Erythroblast (primary cell): Measurements from ENCODE around the gene SEC11A.

ENCODE experiments used
- DNase-seq, 2 experiments: peaks; one replicate each; lab custom pipeline; 2025; lab: John Stamatoyannopoulos, UW
- GATA1 ChIP-seq: IDR thresholded peaks from 2 replicates; pipeline ENCODE4 v1.6.1; 2011; ENCODE audit warnings: low read depth, mild to moderate bottlenecking, control low read depth, low read length, moderate library complexity
- POLR2A ChIP-seq: IDR thresholded peaks from 2 replicates; pipeline ENCODE4 v1.6.1; 2011; ENCODE audit warnings: mild to moderate bottlenecking, low read length

SEC11A gene

GRCh38 chr15:84685304-84685703 is 30.6 kb downstream of the SEC11A start:
- DNase-seq: peak; percentile 19 to 65
- TF ChIP-seq POLR2A (no peak), GATA1 (no peak)

GRCh38 chr15:84684092-84684491 is 31.8 kb downstream of the SEC11A start:
- TF ChIP-seq POLR2A: no peak
- no peak for TF ChIP-seq GATA1
- no peak for DNase-seq

- TF ChIP-seq GATA1: no peak
- no peak for TF ChIP-seq POLR2A
- DNase-seq: no peak
These were observed 34.1 kb downstream of the SEC11A start for GRCh38 chr15:84681831-84682230.

- TF ChIP-seq POLR2A (no peak), GATA1 (no peak)
- DNase-seq: no peak
These were observed 44.7 kb downstream of the SEC11A start for GRCh38 chr15:84671211-84671610.

- TF ChIP-seq GATA1: no peak
- TF ChIP-seq POLR2A: no peak
- no peak for DNase-seq
These were observed 46.2 kb downstream of the SEC11A start for GRCh38 chr15:84669726-84670125.

DNA sequence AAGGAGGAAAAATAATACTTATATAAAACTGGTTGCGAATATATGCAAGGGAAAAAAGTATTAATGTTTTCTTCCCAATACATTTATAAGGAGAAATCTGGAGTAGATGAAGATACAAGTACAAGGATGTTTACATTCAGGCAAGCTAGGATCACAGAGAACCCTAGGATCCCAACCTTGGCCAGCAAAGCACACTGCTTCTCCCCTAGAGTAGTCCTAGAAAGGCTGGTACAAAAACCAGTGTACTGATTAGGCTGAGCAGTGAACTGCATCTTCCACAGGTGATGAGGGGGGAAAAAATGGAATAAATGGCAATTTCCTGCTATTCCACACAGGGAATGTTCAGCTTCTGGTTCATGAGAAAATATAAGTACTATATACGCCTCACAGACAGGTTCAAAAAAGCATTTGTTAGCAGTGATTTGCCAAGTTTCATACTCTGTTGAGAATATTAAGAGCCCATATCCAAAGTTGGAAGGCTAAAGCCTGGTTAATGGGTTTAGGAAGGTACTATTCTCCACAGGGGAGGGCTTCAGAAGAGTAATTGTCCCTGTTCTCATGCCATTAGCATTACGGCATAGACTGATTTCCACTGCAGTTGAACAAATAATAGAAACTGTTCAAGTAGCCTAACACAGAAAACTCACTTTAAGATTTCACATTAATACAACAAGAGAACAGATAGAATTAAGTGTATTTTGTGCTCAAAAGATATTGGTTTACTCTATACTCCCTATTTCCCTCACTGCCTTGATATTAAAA is 47.5 kb downstream of the SEC11A start:
- DNase-seq: no peak
- TF ChIP-seq POLR2A (no peak), GATA1 (no peak)

- no peak for DNase-seq
- TF ChIP-seq POLR2A (no peak), GATA1 (no peak)
These were observed 49.6 kb downstream of the SEC11A start for GRCh38 chr15:84666373-84666772.

- no peak for TF ChIP-seq POLR2A
- no peak for TF ChIP-seq GATA1
- no peak for DNase-seq
These were observed 54.9 kb downstream of the SEC11A start for GRCh38 chr15:84661001-84661400.

DNA sequence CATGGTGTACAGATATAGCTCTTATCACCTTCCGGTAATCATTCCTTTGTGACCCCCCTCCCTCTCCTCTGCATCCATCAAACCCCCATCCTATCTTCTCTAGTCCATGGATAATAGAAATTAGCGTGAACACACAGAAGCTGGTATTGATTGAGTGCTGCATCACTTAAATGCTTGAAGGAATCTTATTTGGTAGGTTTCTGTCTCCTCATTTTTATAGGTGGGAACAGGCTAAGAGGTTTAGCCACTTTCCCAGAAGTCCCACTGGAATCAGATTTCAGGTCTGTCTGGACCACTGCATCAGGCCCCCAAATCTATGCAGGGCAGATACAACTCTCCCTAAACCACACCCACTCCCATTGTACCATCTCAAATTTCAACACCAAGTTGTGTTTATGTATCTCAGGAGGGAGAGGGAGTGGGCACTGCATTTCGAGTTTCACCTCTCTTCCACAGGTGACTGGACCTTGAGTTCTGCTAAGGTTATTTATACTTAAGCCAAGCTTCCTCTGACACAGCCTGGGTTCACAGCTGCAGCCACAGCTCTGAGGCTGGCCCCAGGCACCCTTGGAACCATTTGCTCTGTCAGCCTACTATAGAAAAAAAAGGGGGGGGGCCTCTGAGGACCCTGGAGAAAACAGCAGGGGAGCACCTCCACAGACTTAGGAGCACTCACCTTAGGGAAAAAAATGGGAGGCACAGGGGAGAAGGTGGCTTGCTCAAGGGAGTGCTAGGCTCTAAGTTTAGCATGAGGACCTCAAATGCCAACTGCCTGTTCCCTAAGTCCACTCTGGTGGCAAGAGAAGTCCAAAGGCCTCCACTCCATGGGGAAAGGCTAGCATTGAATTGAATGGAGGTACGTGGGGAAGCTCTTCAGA is 55.8 kb downstream of the SEC11A start:
- TF ChIP-seq POLR2A (no peak), GATA1 (no peak)
- no peak for DNase-seq

GRCh38 chr15:84658788-84659411 is 57.0 kb downstream of the SEC11A start:
- no peak for DNase-seq
- no peak for TF ChIP-seq GATA1
- no peak for TF ChIP-seq POLR2A

DNA sequence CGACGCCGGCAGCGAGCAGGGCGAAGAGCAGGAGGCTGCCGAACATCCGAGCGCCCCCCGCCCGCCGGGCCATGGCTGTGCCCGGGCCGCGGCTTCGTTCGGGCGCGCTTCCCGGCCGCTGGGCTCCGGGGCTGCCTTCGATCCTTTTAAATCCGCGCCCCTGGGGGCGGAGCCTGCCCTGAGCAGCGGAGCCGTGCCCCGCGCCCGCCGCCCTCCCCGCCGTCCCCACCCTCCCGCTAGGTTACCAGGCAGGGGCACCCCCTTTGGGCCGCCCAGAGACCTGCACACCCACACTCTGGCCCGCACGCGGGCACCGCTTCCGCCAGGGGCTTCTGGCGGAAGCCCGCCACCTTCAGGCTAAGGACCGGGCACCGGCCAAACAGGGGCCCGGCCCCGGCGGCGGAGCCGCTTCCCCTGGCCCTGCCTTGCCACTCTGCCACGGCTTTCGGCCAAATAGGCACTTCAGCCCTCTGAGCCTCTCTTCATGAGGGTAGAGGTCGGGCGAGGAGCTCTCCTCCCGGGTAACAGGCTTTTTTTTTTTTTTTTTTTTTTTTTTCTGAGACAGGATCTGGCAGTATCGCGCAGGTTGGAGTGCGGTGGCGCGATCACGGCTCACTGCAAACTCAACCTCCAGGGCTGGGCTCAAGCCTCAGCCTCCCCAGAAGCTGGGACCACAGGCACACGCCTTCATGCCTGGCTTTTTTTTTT is 57.7 kb downstream of the SEC11A start, which contains the start of gene NMB:
Gene NMB, minus strand, starts transcription at position 120 of the 708 bp plus-strand sequence. Its CDS starts 47 bp downstream, at position 73.
- no peak for TF ChIP-seq GATA1
- TF ChIP-seq POLR2A: no peak
- peak; percentile 87 to 90 for DNase-seq

GRCh38 chr15:84657748-84658079 is 58.2 kb downstream of the SEC11A start:
- no peak for DNase-seq
- no peak for TF ChIP-seq POLR2A
- no peak for TF ChIP-seq GATA1

DNA sequence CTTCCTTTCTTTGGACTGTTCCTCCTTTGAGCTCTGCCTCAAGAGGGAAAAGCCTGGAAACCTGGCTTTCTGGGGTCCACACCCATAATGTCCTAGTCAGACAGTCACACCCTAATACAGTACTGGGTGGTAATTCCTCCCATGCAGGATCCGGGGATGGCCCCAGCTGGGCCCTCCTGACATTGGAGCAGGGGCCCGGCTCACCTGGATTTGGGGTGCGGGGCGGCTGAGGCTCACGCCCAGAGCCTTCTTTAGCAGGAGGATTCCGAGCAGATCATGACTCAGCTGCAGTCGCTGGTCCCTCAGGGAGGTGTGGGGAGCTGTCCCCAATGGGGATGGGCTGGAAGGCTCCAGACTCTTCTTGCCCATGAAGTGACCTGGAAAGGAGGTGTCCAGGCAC is 59.0 kb downstream of the SEC11A start:
- TF ChIP-seq GATA1 (no peak), POLR2A (no peak)
- DNase-seq: no peak
